Neural crest cell (in vitro differentiated cells): ENCODE measurements around the gene SRPK2. TPM values are rescaled to one million over a fixed set of nuclear protein-coding genes. Genes with fewer than 3 reads are reported as not detected.

ENCODE experiments used
- DNase-seq: peaks from one replicate; pipeline ENCODE4 v3.0.0; 2021; ENCODE audit warnings: low read depth, mixed read lengths, low spot score
- H3K27ac Mint-ChIP-seq: one replicate; pipeline ENCODE4 v1.8.0; 2021; ENCODE audit warnings: mild to moderate bottlenecking, mixed read lengths; ENCODE audit not compliant: unreplicated experiment
- H3K27me3 Mint-ChIP-seq: 2 replicates; pipeline ENCODE4 v1.8.0; 2021; ENCODE audit warnings: low read depth, mild to moderate bottlenecking, mixed read lengths
- H3K36me3 Mint-ChIP-seq: 2 replicates; pipeline ENCODE4 v1.8.0; 2021; ENCODE audit warnings: low read depth, mild to moderate bottlenecking, mixed read lengths
- H3K4me1 Mint-ChIP-seq: 2 replicates; pipeline ENCODE4 v1.8.0; 2021; ENCODE audit warnings: mixed read lengths
- H3K4me3 Mint-ChIP-seq: one replicate; pipeline ENCODE4 v1.8.0; 2021; ENCODE audit warnings: mild to moderate bottlenecking, mixed read lengths
- H3K9me3 Mint-ChIP-seq: 2 replicates; pipeline ENCODE4 v1.8.0; 2021; ENCODE audit warnings: mixed read lengths
- total RNA-seq: library from RNA; stranded (reverse); gene quantifications from 2 replicates; pipeline ENCODE4 v1.2.1, GENCODE V29; 2021
- TF ChIP-seq, protein P1 (sequence below): fragments of 200-600 bp; sonication (generic); conservative IDR thresholded peaks from 2 replicates; pipeline ENCODE4 v1.5.0; 2021; ENCODE audit warnings: antibody characterized with exemption, mild to moderate bottlenecking

Gene SRPK2
- total RNA-seq, 1 donor from 2014 or later = 44.6 TPM

DNA sequence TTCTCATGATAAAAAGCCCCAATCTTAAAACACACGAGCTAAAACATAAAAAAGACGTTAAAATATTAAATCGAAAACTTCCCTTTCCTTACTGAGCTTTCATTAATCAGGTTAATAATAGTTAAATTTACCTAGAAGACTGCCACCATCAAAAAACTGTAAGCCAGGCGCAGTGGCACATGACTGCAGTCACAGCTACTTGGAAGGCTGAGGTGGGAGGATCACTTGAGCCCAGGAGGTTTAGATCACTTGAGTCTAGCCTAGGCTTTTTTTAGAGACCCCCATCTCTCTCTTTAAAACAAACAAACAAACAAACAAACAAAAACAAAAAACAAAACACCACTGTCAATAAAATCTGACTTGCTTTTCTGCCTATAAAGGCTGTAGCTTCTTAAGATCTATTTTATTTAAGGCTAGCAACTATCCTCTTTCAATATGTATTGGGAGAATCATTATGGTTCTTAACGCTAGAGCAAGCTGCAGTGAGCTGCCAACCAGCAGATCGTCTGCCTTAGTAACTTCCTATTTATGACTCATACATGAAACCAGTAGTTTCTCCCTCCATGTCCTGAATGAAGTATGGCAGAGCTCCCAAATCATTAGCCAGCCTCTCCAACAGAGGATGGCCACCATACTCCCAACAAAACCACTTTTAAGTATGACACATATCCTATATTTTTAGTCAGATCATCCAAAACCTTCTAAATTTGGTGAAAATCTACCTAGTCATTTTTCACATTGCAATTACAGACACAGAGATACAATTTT is 163.7 kb downstream of the SRPK2 start:
- H3K4me3 Mint-ChIP-seq = no peak overlapping the region
- TF ChIP-seq, protein P1, sequence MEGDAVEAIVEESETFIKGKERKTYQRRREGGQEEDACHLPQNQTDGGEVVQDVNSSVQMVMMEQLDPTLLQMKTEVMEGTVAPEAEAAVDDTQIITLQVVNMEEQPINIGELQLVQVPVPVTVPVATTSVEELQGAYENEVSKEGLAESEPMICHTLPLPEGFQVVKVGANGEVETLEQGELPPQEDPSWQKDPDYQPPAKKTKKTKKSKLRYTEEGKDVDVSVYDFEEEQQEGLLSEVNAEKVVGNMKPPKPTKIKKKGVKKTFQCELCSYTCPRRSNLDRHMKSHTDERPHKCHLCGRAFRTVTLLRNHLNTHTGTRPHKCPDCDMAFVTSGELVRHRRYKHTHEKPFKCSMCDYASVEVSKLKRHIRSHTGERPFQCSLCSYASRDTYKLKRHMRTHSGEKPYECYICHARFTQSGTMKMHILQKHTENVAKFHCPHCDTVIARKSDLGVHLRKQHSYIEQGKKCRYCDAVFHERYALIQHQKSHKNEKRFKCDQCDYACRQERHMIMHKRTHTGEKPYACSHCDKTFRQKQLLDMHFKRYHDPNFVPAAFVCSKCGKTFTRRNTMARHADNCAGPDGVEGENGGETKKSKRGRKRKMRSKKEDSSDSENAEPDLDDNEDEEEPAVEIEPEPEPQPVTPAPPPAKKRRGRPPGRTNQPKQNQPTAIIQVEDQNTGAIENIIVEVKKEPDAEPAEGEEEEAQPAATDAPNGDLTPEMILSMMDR = no peak
- H3K9me3 Mint-ChIP-seq = peaks cover 3% of the 10 kb centered on the region
- H3K27me3 Mint-ChIP-seq = no peaks in the 10 kb centered on the region
- peaks cover 6% of the 10 kb centered on the region for H3K36me3 Mint-ChIP-seq
- H3K4me1 Mint-ChIP-seq = peaks cover 24% of the 10 kb centered on the region
- no peak for DNase-seq
- no peak overlapping the region for H3K27ac Mint-ChIP-seq

DNA sequence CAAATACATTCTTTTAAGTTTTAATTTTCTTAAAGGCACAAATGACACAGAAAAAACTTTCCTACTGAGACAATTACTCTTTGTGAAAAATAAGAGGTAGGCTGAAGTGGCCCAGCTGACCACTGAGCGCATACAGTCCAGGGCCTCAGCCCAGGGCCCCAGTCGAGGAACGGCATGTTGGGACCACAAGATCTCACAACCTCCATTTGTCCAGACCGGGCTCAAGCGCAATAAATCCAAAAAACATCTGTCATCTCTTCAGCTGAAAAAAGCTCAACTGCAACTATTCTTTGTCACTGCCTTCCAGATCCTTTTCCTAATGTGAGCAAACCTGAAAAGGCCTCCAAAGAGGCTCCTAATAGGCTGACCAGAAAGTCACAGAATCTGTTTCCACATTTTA is 165.8 kb downstream of the SRPK2 start:
- H3K9me3 Mint-ChIP-seq = peaks cover 3% of the 10 kb centered on the region
- no peak overlapping the region for H3K4me3 Mint-ChIP-seq
- DNase-seq = no peak
- TF ChIP-seq, protein P1 = no peak
- H3K4me1 Mint-ChIP-seq = peaks cover 24% of the 10 kb centered on the region
- H3K36me3 Mint-ChIP-seq = peaks cover 6% of the 10 kb centered on the region
- no peak overlapping the region for H3K27ac Mint-ChIP-seq
- H3K27me3 Mint-ChIP-seq = no peaks in the 10 kb centered on the region

DNA sequence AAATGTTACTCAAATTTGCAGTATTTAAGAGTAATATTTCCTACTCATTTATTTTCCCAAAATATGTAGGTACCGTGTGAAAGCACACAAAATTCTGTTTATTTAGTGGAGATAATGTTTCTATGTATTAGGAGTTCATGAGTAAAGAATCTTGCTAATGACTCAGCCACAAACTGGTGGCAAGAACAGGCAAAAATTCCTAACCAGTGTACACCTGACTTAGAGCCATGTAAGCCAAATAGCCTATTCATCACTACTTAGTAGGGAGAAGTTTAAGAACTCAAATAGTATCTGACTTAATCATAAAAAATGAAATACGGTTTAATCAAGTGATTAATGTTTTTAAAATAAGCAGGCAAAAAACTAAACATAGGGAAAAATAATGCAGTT is 169.0 kb downstream of the SRPK2 start:
- no peaks in the 10 kb centered on the region for H3K27me3 Mint-ChIP-seq
- H3K27ac Mint-ChIP-seq = no peak overlapping the region
- DNase-seq = no peak
- H3K9me3 Mint-ChIP-seq = peaks cover 2% of the 10 kb centered on the region
- H3K4me1 Mint-ChIP-seq = peaks cover 17% of the 10 kb centered on the region
- no peak overlapping the region for H3K4me3 Mint-ChIP-seq
- TF ChIP-seq, protein P1 = no peak
- H3K36me3 Mint-ChIP-seq = peaks cover 2% of the 10 kb centered on the region

DNA sequence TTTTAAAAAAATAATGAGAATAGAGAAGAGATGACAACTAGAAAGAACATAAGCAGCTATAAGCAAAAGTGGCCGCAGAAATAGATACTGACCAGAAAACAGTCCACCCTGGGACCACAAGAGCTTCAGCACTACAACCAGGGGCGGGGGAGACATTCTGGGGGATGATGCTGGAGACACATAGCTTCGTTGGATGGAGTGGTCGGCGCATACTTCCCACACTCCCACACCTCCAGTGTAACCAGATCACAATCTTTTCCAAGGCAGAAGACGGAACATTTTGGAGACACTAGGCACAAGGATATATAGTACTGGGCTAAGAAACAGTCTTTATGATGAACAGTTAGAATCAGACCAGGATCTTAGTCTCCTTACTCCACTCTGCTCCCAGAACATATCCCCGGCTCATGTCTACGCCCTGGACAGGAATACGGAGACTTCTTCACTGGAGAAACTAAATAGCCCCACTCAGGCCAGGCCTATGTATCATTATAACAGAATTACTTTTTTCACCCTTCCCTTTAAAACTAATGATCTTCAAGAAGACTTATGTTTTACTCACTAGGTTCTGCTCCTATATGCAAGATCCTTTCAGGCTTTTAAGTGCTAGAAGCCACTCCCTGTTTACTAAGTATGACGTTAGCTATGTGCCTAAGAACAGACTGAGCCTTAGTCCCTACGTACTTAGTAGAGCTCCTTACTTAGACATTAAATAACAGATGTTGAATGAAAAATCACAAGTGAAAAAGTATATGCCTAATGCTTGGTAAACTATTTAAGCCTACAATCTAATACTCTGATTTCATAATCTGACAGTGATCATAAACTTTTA is 169.6 kb downstream of the SRPK2 start:
- H3K9me3 Mint-ChIP-seq = peaks cover 2% of the 10 kb centered on the region
- H3K27me3 Mint-ChIP-seq = no peaks in the 10 kb centered on the region
- peaks cover 2% of the 10 kb centered on the region for H3K36me3 Mint-ChIP-seq
- H3K4me3 Mint-ChIP-seq = no peak overlapping the region
- H3K4me1 Mint-ChIP-seq = peaks cover 17% of the 10 kb centered on the region
- TF ChIP-seq, protein P1 = no peak
- DNase-seq = no peak
- H3K27ac Mint-ChIP-seq = no peak overlapping the region

DNA sequence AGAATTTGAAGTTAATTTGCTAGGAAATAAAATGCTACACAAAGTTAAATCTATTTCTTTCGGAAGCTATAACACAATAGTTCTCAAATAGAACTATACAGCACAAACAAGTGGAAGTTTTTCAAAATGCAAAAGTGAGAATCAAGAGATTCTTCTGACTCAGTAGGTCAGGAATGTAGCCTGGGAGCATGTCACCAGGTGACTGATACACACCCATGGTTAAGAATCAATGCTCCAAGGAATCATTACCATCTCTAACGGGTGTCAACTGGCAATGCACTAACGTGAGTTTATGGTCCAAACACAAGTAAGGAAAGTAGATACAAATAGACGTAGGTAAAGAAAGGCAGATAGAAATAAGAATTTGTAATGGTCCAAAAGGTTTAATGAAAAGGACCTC is 170.5 kb downstream of the SRPK2 start:
- no peaks in the 10 kb centered on the region for H3K27me3 Mint-ChIP-seq
- H3K36me3 Mint-ChIP-seq = peaks cover 2% of the 10 kb centered on the region
- DNase-seq = no peak
- H3K9me3 Mint-ChIP-seq = peaks cover 2% of the 10 kb centered on the region
- no peak overlapping the region for H3K4me3 Mint-ChIP-seq
- H3K27ac Mint-ChIP-seq = no peak overlapping the region
- TF ChIP-seq, protein P1 = no peak
- peaks cover 13% of the 10 kb centered on the region for H3K4me1 Mint-ChIP-seq
